Memory B cell (primary cell): ENCODE data around the gene SELENOO.

Source experiments
- ATAC-seq: fragments of 150-1000 bp; cut with Tn5 transposase; 2 replicates; pipeline ENCODE4 v1.10.0; 2021; ENCODE audit warnings: low read depth, mild to moderate bottlenecking, moderate library complexity
- DNase-seq, 2 donors: peaks; one replicate each; pipeline ENCODE4 v3.0.0; 2022; ENCODE audit warnings: low spot score in 2 of 2
- H3K27ac Mint-ChIP-seq: one replicate; pipeline ENCODE4 v1.8.0; 2022; ENCODE audit warnings: mild to moderate bottlenecking, moderate library complexity, mixed read lengths
- H3K27me3 Mint-ChIP-seq: one replicate; pipeline ENCODE4 v1.8.0; 2022; ENCODE audit warnings: mixed read lengths
- H3K36me3 Mint-ChIP-seq: one replicate; pipeline ENCODE4 v1.8.0; 2022; ENCODE audit warnings: mild to moderate bottlenecking, mixed read lengths
- H3K4me1 Mint-ChIP-seq: one replicate; pipeline ENCODE4 v1.8.0; 2022; ENCODE audit warnings: mixed read lengths
- H3K4me3 Mint-ChIP-seq: one replicate; pipeline ENCODE4 v1.8.0; 2022; ENCODE audit warnings: mild to moderate bottlenecking, moderate library complexity, mixed read lengths
- H3K9me3 Mint-ChIP-seq: one replicate; pipeline ENCODE4 v1.8.0; 2022; ENCODE audit warnings: mixed read lengths

SELENOO gene

DNA sequence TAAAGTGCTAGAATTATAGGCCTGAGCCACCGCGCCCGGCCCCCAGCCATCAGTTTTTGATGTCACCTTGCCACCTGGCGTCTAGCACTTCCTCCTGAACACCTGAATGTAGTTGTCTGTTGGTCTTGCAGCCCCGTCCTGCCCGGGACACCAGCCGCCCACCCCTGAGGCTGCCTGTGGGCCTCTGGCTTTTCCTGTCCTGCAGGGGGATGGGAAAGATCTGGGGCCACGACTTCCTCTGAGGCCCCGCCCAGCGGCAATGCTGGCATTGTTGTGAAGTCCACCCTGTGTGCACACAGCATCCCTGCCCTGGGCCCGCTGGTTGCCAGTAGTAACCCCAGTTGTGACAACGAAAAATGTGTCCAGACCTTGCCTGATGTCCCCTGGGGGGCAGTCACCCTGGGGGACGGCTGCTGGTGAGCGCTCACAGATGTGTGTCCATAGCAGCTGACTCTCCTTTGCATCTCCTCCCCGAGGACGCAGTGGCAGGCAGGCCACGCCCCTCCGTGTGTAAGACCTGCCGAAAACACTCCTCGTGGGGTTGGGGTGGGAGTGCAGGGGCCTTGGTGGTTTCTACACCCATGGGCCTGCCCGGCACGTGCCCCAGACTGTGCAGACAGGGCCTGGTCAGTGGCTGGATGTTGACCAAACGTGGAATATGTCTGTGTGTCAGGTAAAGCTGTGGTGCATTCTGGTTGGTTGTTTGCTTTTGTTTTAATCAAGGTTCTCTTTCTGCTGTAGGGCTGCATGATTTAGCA is 6.8 kb downstream of the SELENOO start:
- no peak for DNase-seq
- Mint-ChIP-seq H3K4me1 (peaks cover 21% of the 10 kb centered on the region), H3K36me3 (peaks cover 16% of the 10 kb centered on the region), H3K27ac (peak overlapping the region; percentile 35), H3K9me3 (no peaks in the 10 kb centered on the region), H3K27me3 (no peaks in the 10 kb centered on the region), H3K4me3 (no peak overlapping the region)
- ATAC-seq: peak; percentile 63

GRCh38 chr22:50208430-50208938 is 7.7 kb downstream of the SELENOO start:
- no peak for DNase-seq
- H3K4me1 Mint-ChIP-seq: peaks cover 27% of the 10 kb centered on the region
- H3K27me3 Mint-ChIP-seq: no peaks in the 10 kb centered on the region
- ATAC-seq: no peak
- no peaks in the 10 kb centered on the region for H3K9me3 Mint-ChIP-seq
- no peak overlapping the region for H3K27ac Mint-ChIP-seq
- H3K36me3 Mint-ChIP-seq: peaks cover 18% of the 10 kb centered on the region
- no peak overlapping the region for H3K4me3 Mint-ChIP-seq

DNA sequence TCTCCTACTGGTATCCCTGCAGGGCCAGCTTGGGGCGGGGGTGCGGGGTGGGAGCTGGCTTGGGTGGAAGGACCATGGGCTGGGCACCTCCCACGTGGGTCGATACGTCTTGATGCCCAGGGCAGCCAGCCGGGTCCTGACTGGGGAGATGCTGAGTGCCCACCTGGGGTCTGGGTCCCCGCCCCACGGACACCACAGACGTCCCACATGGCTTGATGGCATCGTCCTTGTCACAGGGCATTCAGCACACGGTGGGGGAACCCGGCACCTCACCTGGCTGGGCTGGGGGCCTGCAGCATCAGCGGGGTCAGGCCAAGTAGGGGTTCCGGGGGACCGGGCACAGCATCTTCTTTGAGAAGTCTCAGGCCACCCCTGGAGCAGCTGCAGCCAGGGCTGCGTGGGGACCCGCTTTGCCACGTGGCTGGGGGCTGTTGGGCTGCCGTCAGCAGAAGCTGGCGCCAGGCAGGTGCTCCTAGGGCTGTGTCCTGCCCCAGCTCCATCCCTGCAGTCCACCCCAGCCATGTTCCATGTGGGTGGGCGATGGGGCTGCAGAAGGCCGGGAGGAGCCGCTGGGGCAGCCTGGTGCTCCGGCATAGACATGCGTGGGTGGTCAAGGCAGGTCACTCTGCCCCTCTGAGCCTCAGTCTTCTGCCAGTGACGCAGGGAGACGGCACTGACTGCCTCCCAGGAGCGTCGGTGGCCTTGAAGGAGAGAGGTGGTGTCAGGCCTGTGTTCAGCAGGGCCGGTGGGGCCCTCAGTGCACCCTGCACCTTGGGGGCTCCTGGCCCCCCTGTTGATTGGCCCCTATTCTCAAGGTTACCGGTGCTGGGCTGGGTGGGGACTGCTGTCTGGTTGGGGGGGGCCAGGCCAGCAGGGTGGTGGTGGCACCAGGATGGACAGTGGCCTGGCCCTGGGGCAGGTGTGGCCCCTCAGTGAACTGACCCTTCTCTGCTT is 8.4 kb downstream of the SELENOO start:
- no peak for DNase-seq

GRCh38 chr22:50209893-50210292 is 9.1 kb downstream of the SELENOO start:
- ATAC-seq: peak; percentile 74
- Mint-ChIP-seq H3K4me1 (peaks cover 25% of the 10 kb centered on the region), H3K27ac (peak overlapping the region; percentile 29), H3K4me3 (no peak overlapping the region), H3K27me3 (no peaks in the 10 kb centered on the region), H3K9me3 (no peaks in the 10 kb centered on the region), H3K36me3 (peaks cover 17% of the 10 kb centered on the region)
- DNase-seq: peak; percentile 74 to 79

More for the DNA sequence above, 8.4 kb downstream of the SELENOO start:
- H3K27me3 Mint-ChIP-seq: no peaks in the 10 kb centered on the region
- peak overlapping the region; percentile 29 for H3K27ac Mint-ChIP-seq
- H3K36me3 Mint-ChIP-seq: peaks cover 18% of the 10 kb centered on the region
- peak; percentile 16 for ATAC-seq
- no peak overlapping the region for H3K4me3 Mint-ChIP-seq
- no peaks in the 10 kb centered on the region for H3K9me3 Mint-ChIP-seq
- peaks cover 26% of the 10 kb centered on the region for H3K4me1 Mint-ChIP-seq

DNA sequence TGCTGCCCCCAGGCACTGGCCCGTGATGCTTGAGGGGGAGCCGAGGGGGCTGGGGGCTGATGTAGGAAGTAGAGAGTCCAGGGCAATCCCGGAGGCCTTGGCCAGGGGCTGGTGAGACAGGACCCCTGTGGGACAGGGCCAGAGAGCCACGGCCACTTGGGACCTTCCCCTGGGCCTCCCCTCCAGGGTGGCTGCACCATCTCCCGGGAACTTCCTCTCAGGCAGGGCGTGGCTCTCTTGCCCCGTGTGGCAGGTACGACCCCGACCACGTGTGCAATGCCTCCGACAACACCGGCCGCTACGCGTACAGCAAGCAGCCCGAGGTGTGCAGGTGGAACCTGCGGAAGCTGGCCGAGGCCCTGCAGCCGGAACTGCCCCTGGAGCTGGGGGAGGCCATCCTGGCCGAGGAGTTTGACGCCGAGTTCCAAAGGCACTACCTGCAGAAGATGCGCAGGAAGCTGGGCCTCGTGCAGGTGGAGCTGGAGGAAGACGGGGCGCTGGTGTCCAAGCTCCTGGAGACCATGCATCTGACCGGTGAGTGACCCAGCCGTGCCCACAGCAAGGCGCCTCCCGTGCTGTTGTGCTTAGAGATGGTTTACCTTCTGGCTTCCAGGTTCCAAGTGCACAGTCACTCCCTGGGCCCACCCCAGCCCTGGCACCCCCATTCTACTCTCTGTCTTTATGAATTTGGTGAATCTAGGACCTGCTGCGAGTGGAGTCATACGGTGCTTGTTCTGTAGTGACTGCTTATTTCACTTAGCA is 9.7 kb downstream of the SELENOO start:
- Mint-ChIP-seq H3K27ac (no peak overlapping the region), H3K4me1 (peaks cover 25% of the 10 kb centered on the region), H3K4me3 (no peak overlapping the region), H3K36me3 (peaks cover 18% of the 10 kb centered on the region), H3K9me3 (no peaks in the 10 kb centered on the region), H3K27me3 (no peaks in the 10 kb centered on the region)
- ATAC-seq: no peak
- no peak for DNase-seq

DNA sequence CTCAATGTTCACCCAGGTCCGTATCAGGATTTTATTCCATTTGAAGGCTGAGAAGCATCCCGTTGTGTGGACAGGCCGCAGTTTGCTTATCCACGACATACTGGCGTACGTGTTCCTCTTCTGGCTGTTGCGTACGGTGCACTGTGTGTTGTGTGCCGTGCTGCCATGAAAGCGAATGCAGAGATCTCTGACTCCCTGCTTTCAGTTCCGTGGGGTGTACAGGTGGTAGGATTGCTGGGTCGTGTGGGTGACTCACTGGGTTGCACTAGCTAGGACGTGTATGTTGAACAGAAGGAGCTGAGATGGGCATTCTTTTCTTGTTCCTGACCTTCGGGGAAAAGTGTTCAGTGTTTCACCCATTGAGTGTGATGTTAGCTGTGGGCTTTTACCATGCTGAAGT is 10.3 kb downstream of the SELENOO start:
- Mint-ChIP-seq H3K9me3 (no peaks in the 10 kb centered on the region), H3K4me1 (peaks cover 25% of the 10 kb centered on the region), H3K4me3 (no peak overlapping the region), H3K27me3 (no peaks in the 10 kb centered on the region), H3K27ac (no peak overlapping the region), H3K36me3 (peaks cover 18% of the 10 kb centered on the region)
- DNase-seq: no peak
- no peak for ATAC-seq

DNA sequence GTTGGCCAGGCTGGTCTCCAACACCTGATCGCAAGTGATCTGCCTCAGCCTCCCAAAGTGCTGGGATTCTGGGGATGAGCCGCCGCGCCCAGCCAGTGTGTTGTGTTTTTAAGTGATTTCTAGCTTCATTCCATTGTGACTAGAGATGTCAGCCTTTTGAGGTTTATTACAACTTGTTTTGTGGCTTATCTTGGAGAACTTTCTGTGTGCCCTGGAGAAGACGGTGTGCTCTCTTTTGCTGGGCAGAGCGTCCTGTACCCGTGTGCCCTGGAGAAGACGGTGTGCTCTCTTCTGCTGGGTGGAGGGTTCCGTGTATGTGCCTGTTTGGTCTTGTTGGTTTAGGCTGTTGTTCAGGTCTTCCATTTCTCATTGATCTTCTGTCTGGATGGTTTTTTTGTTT is 12.5 kb downstream of the SELENOO start:
- H3K27ac Mint-ChIP-seq: peak overlapping the region; percentile 12
- ATAC-seq: no peak
- no peak for DNase-seq
- H3K27me3 Mint-ChIP-seq: no peaks in the 10 kb centered on the region
- peaks cover 21% of the 10 kb centered on the region for H3K36me3 Mint-ChIP-seq
- H3K4me1 Mint-ChIP-seq: peaks cover 17% of the 10 kb centered on the region
- H3K4me3 Mint-ChIP-seq: no peak overlapping the region
- H3K9me3 Mint-ChIP-seq: no peaks in the 10 kb centered on the region

DNA sequence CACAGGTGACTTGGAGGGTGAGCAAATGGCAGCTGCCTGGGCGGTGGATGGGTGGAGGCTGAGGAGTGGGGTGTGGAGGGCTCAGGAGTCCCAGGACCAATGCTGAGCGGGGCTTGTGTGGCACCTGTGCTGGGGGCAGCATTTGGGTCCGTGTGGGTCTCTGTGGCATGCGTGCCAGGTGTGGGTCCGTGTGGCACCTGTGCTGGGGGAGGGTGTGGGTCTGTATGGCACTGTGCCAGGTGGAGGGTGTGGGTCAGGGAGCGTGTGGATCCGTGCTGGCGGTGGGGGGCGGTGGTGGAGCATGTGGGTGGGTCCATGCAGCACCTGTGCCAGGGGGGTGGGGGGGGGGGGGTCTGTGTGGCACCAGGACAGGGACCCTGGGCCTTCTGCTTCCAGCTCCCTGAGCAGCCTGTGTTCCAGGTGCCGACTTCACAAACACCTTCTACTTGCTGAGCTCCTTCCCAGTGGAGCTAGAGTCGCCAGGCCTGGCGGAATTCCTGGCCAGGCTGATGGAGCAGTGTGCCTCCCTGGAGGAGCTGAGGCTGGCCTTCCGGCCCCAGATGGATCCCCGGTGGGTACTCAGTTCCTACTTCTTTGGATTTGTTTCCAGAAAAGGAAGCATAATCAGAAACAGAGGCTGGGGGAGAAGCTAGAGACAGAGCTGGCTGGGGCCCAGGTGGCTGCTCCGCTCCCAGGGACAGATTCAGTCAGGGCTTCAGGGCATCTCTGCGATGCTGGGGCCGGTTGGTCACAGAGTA is 14.7 kb downstream of the SELENOO start:
- ATAC-seq: no peak
- Mint-ChIP-seq H3K27ac (peak overlapping the region; percentile 45), H3K9me3 (no peaks in the 10 kb centered on the region), H3K4me1 (peaks cover 13% of the 10 kb centered on the region), H3K4me3 (no peak overlapping the region), H3K36me3 (peaks cover 20% of the 10 kb centered on the region), H3K27me3 (no peaks in the 10 kb centered on the region)
- DNase-seq: no peak

DNA sequence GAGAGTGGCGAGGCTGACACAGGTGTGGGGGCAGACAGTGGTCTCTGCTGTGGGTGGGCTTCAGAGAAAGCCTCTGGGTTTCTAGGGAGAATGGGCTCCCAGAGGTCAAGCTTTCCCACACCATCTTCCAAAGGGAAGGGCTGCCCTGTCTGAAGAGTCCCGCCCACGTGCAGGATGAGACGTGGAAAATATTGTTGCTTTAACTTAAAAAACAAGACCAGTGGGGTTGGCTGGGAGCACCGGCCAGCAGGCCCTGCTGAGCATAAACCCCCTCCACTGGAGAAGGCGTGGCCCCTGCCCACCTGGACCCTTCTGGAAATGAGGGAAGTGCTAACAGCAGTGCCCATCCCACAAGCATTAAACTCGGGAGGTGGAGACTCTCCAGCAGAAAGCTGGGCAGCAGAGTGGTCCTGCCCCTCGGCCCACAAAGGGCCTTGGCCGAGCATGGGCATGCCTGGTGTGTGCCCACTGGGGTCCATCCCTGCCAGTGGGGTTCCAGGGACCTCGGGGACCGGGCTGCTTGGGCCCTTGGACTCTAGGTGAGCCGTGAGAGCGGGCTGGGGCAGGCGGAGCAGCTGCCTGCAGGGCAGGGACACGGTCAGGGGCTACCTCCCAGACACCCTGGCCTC is 15.4 kb downstream of the SELENOO start:
- H3K27ac Mint-ChIP-seq: peak overlapping the region; percentile 45
- H3K4me3 Mint-ChIP-seq: no peak overlapping the region
- H3K4me1 Mint-ChIP-seq: peaks cover 13% of the 10 kb centered on the region
- ATAC-seq: no peak
- H3K36me3 Mint-ChIP-seq: peaks cover 20% of the 10 kb centered on the region
- DNase-seq: no peak
- H3K9me3 Mint-ChIP-seq: no peaks in the 10 kb centered on the region
- H3K27me3 Mint-ChIP-seq: no peaks in the 10 kb centered on the region

DNA sequence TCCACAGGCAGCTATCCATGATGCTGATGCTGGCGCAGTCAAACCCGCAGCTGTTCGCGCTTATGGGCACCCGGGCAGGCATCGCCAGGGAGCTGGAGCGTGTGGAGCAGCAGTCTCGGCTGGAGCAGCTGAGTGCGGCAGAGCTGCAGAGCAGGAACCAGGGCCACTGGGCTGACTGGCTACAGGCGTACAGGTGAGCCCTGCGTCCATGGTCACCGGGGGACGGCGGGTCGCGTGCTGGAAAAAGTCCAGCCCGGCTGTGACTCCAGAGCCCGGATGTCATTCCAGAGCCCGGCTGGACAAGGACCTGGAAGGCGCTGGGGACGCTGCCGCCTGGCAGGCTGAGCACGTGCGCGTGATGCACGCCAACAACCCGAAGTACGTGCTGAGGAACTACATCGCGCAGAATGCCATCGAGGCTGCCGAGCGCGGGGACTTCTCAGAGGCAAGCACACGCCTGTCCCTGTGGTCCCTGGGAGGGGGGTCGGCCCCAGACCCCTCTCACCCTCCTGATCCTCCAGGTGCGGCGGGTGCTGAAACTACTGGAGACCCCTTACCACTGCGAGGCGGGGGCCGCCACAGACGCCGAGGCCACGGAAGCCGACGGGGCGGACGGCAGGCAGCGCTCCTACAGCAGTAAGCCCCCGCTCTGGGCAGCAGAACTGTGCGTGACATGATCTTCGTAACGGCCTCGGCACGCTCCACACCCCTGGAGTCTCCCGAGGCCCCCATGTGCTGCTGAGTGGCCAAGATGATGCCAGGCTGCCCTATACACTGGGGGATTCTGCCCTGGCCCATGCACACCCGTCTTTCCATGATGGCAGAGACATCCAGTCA is 16.1 kb downstream of the SELENOO start:
- Mint-ChIP-seq H3K27ac (no peak overlapping the region), H3K4me3 (no peak overlapping the region)
- no peak for ATAC-seq

DNA sequence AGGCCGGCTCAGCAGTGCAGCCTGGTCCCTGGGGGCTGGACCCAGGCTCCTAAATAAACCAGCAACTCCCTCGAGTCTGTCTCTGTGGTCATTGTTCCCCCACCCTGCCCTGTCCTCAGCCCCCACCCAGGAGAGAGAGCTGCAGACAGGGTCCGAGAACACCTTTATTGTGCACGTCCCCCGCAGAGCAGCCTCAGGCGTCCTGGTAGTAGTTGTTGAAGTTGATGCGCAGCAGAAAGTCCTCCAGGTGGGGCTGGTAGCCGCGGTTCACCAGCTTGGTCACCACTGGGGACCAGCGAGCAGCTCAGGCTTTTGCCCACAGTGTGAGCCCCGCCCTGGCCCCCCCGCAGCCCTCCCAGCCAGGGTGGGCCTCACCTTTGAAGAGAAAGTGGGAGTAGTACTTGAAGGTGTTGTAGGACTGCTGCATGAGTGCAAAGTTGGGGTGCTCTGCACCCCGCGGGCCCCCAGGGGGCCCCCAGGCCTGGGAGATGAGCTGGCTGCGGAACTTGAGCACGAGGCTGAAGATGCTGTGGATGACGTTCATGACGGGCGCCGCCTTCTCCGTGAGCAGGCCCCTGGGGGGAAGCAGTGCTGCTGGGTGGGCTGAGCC is 16.8 kb downstream of the SELENOO start:
- peak; percentile 20 for ATAC-seq
- H3K36me3 Mint-ChIP-seq: peaks cover 20% of the 10 kb centered on the region
- no peak overlapping the region for H3K27ac Mint-ChIP-seq

More for the DNA sequence above, 16.1 kb downstream of the SELENOO start:
- no peak for DNase-seq
- no peaks in the 10 kb centered on the region for H3K27me3 Mint-ChIP-seq
- peaks cover 13% of the 10 kb centered on the region for H3K4me1 Mint-ChIP-seq
- H3K9me3 Mint-ChIP-seq: no peaks in the 10 kb centered on the region
- peaks cover 20% of the 10 kb centered on the region for H3K36me3 Mint-ChIP-seq

More for the DNA sequence above, 16.8 kb downstream of the SELENOO start:
- DNase-seq: no peak
- H3K4me1 Mint-ChIP-seq: peaks cover 11% of the 10 kb centered on the region
- no peaks in the 10 kb centered on the region for H3K27me3 Mint-ChIP-seq
- H3K4me3 Mint-ChIP-seq: no peak overlapping the region
- H3K9me3 Mint-ChIP-seq: no peaks in the 10 kb centered on the region
